B cell (primary cell): ENCODE results near the gene ARPC4. TPM values are rescaled to one million over a fixed set of nuclear protein-coding genes. Genes with fewer than 3 reads are reported as not detected.

Source experiments
- ATAC-seq: fragments of 200-7000 bp; cut with Tn5 transposase; one replicate; pipeline ENCODE4 v1.10.0; 2021; ENCODE audit warnings: low read depth, mild to moderate bottlenecking, moderate number of reproducible peaks, moderate library complexity
- CTCF ChIA-PET: fragments of 350-600 bp; sonication (Branson Sonifier 250); formaldehyde crosslinking; loops from one replicate; lab custom pipeline; 2021; ENCODE audit warnings: antibody characterized with exemption, inconsistent platforms; lab: Charles Lee
- POLR2A ChIA-PET: fragments of 350-600 bp; sonication (Branson Sonifier 250); formaldehyde crosslinking; loops from one replicate; lab custom pipeline; 2021; ENCODE audit warnings: antibody characterized with exemption; lab: Charles Lee
- DNase-seq: peaks from one replicate; pipeline ENCODE4 v3.0.0; 2013
- H2AFZ ChIP-seq: 2 replicates; pipeline ENCODE4 v1.6.1; 2012; ENCODE audit warnings: mild to moderate bottlenecking, low read depth, low read length; ENCODE audit not compliant: insufficient read depth, poor library complexity, severe bottlenecking
- H3K27ac ChIP-seq, 2 donors: 1 replicate in 1 of 2; 2 replicates in 1 of 2; pipeline ENCODE4 v1.5.1; 2012 to 2013; ENCODE audit warnings: low read length in 2 of 2, mild to moderate bottlenecking in 2 of 2, moderate library complexity in 1 of 2
- H3K27me3 ChIP-seq, 4 experiments: fragments of 200-600 bp in 1 of 4; sonication (generic) in 1 of 4; replicated peaks in 1 of 4; 1 replicate in 2 of 4; 2 replicates in 2 of 4; pipeline versions ENCODE4 v1.6.1 to v1.7.0; 2013 to 2016; ENCODE audit warnings: low read length in 3 of 4, mild to moderate bottlenecking in 2 of 4, mixed read lengths in 1 of 4, moderate library complexity in 1 of 4; ENCODE audit not compliant: insufficient read depth in 4 of 4, control insufficient read depth in 3 of 4; ENCODE audit errors: control extremely low read depth in 1 of 4
- H3K36me3 ChIP-seq, 2 experiments: replicated peaks in 1 of 2; 1 replicate in 1 of 2; 2 replicates in 1 of 2; pipeline versions ENCODE4 v1.6.1 to v1.7.1; 2013; ENCODE audit warnings: low read length in 1 of 2; ENCODE audit not compliant: insufficient read depth in 2 of 2, control insufficient read depth in 1 of 2; ENCODE audit errors: control extremely low read depth in 1 of 2, extremely low read depth in 1 of 2
- H3K4me1 ChIP-seq, 2 donors: fragments of 200-600 bp in 1 of 2; sonication (generic) in 1 of 2; 1 replicate in 1 of 2; 2 replicates in 1 of 2; pipeline versions ENCODE4 v1.5.1 to v1.6.1; 2013 to 2017; ENCODE audit warnings: low read length in 2 of 2; ENCODE audit not compliant: control insufficient read depth in 2 of 2, insufficient read depth in 2 of 2
- H3K4me2 ChIP-seq: replicated peaks from 2 replicates; pipeline ENCODE3; 2012; ENCODE audit warnings: mild to moderate bottlenecking, low read depth, low read length; ENCODE audit not compliant: poor library complexity, severe bottlenecking
- H3K4me3 ChIP-seq, 5 experiments: fragments of 200-600 bp in 1 of 5; sonication (generic) in 1 of 5; 1 replicate in 3 of 5; 2 replicates in 2 of 5; pipeline versions ENCODE4 v1.5.1 to v1.7.0; 2011 to 2016; ENCODE audit warnings: low read length in 4 of 5, mild to moderate bottlenecking in 4 of 5, low read depth in 2 of 5, control low read depth in 1 of 5, moderate library complexity in 1 of 5; ENCODE audit not compliant: insufficient read depth in 1 of 5; ENCODE audit errors: control extremely low read depth in 1 of 5, extremely low read depth in 1 of 5
- H3K79me2 ChIP-seq: fragments of 200-600 bp; sonication (generic); one replicate; pipeline ENCODE4 v1.6.0; 2016; ENCODE audit warnings: low read length; ENCODE audit not compliant: control insufficient read depth, insufficient read depth
- H3K9ac ChIP-seq: fragments of 200-600 bp; sonication (generic); 2 replicates; pipeline ENCODE4 v1.6.1; 2017; ENCODE audit warnings: mild to moderate bottlenecking, low read length, moderate library complexity
- H3K9me3 ChIP-seq, 3 donors: one replicate each; pipeline versions ENCODE4 v1.6.1 to v1.7.1; 2013; ENCODE audit warnings: low read length in 2 of 3; ENCODE audit not compliant: control insufficient read depth in 2 of 3, insufficient read depth in 1 of 3; ENCODE audit errors: control extremely low read depth in 1 of 3
- H4K20me1 ChIP-seq: 2 replicates; pipeline ENCODE4 v1.6.0; 2012; ENCODE audit warnings: mild to moderate bottlenecking, low read length; ENCODE audit not compliant: insufficient read depth, control insufficient read depth, poor library complexity, severe bottlenecking
- H3K27ac Mint-ChIP-seq: one replicate; pipeline ENCODE4 v1.8.0; 2021; ENCODE audit warnings: mixed read lengths
- H3K27me3 Mint-ChIP-seq: one replicate; pipeline ENCODE4 v1.8.0; 2021; ENCODE audit warnings: mixed read lengths
- H3K4me1 Mint-ChIP-seq: one replicate; pipeline ENCODE4 v1.8.0; 2021; ENCODE audit warnings: mixed read lengths
- H3K4me3 Mint-ChIP-seq: one replicate; pipeline ENCODE4 v1.8.0; 2021; ENCODE audit warnings: mixed read lengths
- H3K9me3 Mint-ChIP-seq: one replicate; pipeline ENCODE4 v1.8.0; 2022; ENCODE audit warnings: mixed read lengths; ENCODE audit not compliant: insufficient read depth
- EZH2 ChIP-seq: IDR thresholded peaks from 2 replicates; pipeline ENCODE4 v1.6.1; 2012; ENCODE audit warnings: borderline replicate concordance, low read depth, mild to moderate bottlenecking, moderate library complexity, low read length; ENCODE audit not compliant: insufficient read depth, poor library complexity, severe bottlenecking
- WGBS: methylation state at CpG from one replicate; pipeline ENCODE4 v1.1.5; 2013; ENCODE audit warnings: missing lambda C conversion rate; ENCODE audit not compliant: insufficient coverage; 5-methylcytosine and 5-hydroxymethylcytosine counted together
- intact Hi-C: fragments of 100-400 bp; cut with micrococcal nuclease; formaldehyde crosslinking; loops from one replicate; pipeline ENCODE4 v1.10.0; 2022
- polyA plus RNA-seq: library from polyadenylated mRNA; depleted of rRNA; stranded (reverse); fragments of >200 nt; gene quantifications from 2 replicates; pipeline ENCODE4 v1.2.3, GENCODE V29; 2012
- total RNA-seq, 2 donors: library from RNA; stranded (reverse); fragments of 120-200 nt in 1 of 2; gene quantifications; 1 replicate in 1 of 2; 2 replicates in 1 of 2; pipeline versions ENCODE4 v1.2.3 to v1.2.4, GENCODE V29; 2013 to 2022
- TF ChIP-seq, protein P1 (sequence below): fragments of 200-600 bp; IDR thresholded peaks from one replicate; pipeline ENCODE4 v1.8.0; 2022; ENCODE audit warnings: antibody characterized with exemption, mild to moderate bottlenecking

The ARPC4 gene
- total and polyA plus RNA-seq, 2 donors (not counting 1 experiment from before 2014, with no cell fraction given), result 110 to 174 TPM

GRCh38 chr3:9769012-9769411, 23.9 kb upstream of the ARPC4 start:
- ChIA-PET POLR2A (interaction anchor here (1.7 kb wide), 1 partner anchor 18 kb away, joined by 7 read pairs; no protein-coding TSS in a partner anchor), CTCF (interaction anchor here (1.1 kb wide), 1 partner anchor 13 kb away, joined by 3 read pairs; no protein-coding TSS in a partner anchor)
- intact Hi-C loops, result loop anchor here (1.0 kb wide), 1 partner anchor 40 kb away; no protein-coding TSS in a partner anchor
- H3K4me3 Mint-ChIP-seq, result peak overlapping the region; percentile 38
- DNase-seq (no peak), ATAC-seq (no peak)
- peaks cover 0 to 12% (median 2%) of the 10 kb centered on the region in 4 experiments for H3K27me3 ChIP-seq
- H3K4me3 ChIP-seq, result no peak overlapping the region
- peak overlapping the region; percentile 65 for H3K9ac ChIP-seq
- peak overlapping the region; percentile 69 for H2AFZ ChIP-seq
- no peaks in the 10 kb centered on the region for H3K9me3 ChIP-seq
- H3K4me1 Mint-ChIP-seq, result peaks cover 21% of the 10 kb centered on the region
- H4K20me1 ChIP-seq, result no peaks in the 10 kb centered on the region
- WGBS, result 88% methylated on average over 5 of the region's 5 CpGs
- no peak overlapping the region for H3K27ac Mint-ChIP-seq
- H3K4me1 ChIP-seq, result peaks cover 17 to 18% of the 10 kb centered on the region in 2 donors
- H3K79me2 ChIP-seq, result no peaks in the 10 kb centered on the region
- H3K4me2 ChIP-seq, result peak overlapping the region; percentile 91
- no peaks in the 10 kb centered on the region for H3K9me3 Mint-ChIP-seq
- peaks cover 5% of the 10 kb centered on the region for H3K27me3 Mint-ChIP-seq
- no peak for TF ChIP-seq EZH2
- TF ChIP-seq, protein P1, sequence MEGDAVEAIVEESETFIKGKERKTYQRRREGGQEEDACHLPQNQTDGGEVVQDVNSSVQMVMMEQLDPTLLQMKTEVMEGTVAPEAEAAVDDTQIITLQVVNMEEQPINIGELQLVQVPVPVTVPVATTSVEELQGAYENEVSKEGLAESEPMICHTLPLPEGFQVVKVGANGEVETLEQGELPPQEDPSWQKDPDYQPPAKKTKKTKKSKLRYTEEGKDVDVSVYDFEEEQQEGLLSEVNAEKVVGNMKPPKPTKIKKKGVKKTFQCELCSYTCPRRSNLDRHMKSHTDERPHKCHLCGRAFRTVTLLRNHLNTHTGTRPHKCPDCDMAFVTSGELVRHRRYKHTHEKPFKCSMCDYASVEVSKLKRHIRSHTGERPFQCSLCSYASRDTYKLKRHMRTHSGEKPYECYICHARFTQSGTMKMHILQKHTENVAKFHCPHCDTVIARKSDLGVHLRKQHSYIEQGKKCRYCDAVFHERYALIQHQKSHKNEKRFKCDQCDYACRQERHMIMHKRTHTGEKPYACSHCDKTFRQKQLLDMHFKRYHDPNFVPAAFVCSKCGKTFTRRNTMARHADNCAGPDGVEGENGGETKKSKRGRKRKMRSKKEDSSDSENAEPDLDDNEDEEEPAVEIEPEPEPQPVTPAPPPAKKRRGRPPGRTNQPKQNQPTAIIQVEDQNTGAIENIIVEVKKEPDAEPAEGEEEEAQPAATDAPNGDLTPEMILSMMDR, result no peak
- H3K36me3 ChIP-seq, result peaks cover 0 to 2% of the 10 kb centered on the region in 2 experiments
- H3K27ac ChIP-seq, result no peak overlapping the region
